Prostate gland (tissue), 2 donors: ENCODE results near the gene FOXP1.

Source experiments
- CTCF ChIP-seq, 4 experiments: fragments of 200-600 bp in 2 of 4; fragments of 450-650 bp in 2 of 4; sonication (generic) in 2 of 4; IDR thresholded peaks; 1 replicate in 3 of 4; 2 replicates in 1 of 4; pipeline ENCODE4 v1.5.1; 2016 to 2019; ENCODE audit warnings: antibody characterized with exemption in 4 of 4, mild to moderate bottlenecking in 2 of 4, moderate library complexity in 2 of 4
- POLR2A ChIP-seq: fragments of 450-650 bp; IDR thresholded peaks from one replicate; pipeline ENCODE4 v1.6.1; 2016; ENCODE audit warnings: antibody characterized with exemption, mild to moderate bottlenecking
- POLR2AphosphoS5 ChIP-seq: sonication (generic); formaldehyde crosslinking; IDR thresholded peaks from one replicate; pipeline ENCODE4 v1.6.1; 2017; ENCODE audit warnings: antibody characterized with exemption

- TF ChIP-seq CTCF (IDR thresholded peaks at IDR 0.05) (no peak), POLR2A (no peak), POLR2AphosphoS5 (no peak)
These were observed 318.1 kb downstream of the FOXP1 start for GRCh38 chr3:71265365-71265915.
